ENCODE results near the gene CHN1.

The CHN1 gene

GRCh38 chr2:174974131-174974530, 31.1 kb downstream of the CHN1 start:
- Mint-ChIP-seq H3K4me1 (no peaks in the 10 kb centered on the region), H3K27me3 (peaks cover 10% of the 10 kb centered on the region), H3K4me3 (no peak overlapping the region), H3K9me3 (no peaks in the 10 kb centered on the region), H3K27ac (no peak overlapping the region), H3K36me3 (no peaks in the 10 kb centered on the region)
- DNase-seq (ENCODE audit: low spot score in 2 of 2) (no peak), ATAC-seq (ENCODE audit: low read depth) (no peak)

- no peaks in the 10 kb centered on the region for H3K9me3 Mint-ChIP-seq
Observed at GRCh38 chr2:174972924-174973323, 32.3 kb downstream of the CHN1 start.

GRCh38 chr2:174971868-174972781, 33.1 kb downstream of the CHN1 start:
- Mint-ChIP-seq H3K4me3 (no peak overlapping the region), H3K36me3 (no peaks in the 10 kb centered on the region), H3K9me3 (no peaks in the 10 kb centered on the region), H3K27ac (no peak overlapping the region), H3K27me3 (peaks cover 11% of the 10 kb centered on the region), H3K4me1 (no peaks in the 10 kb centered on the region)
- no peak for DNase-seq (ENCODE audit: low spot score in 2 of 2)
- no peak for ATAC-seq (ENCODE audit: low read depth)

More at GRCh38 chr2:174972924-174973323, 32.3 kb downstream of the CHN1 start:
- no peak overlapping the region for H3K4me3 Mint-ChIP-seq
- no peak overlapping the region for H3K27ac Mint-ChIP-seq
- H3K36me3 Mint-ChIP-seq: no peaks in the 10 kb centered on the region
- H3K4me1 Mint-ChIP-seq: no peaks in the 10 kb centered on the region
- ATAC-seq (ENCODE audit: low read depth) (no peak), DNase-seq (ENCODE audit: low spot score in 2 of 2) (no peak)
- H3K27me3 Mint-ChIP-seq: peaks cover 11% of the 10 kb centered on the region

- H3K27me3 Mint-ChIP-seq: peaks cover 9% of the 10 kb centered on the region
- H3K9me3 Mint-ChIP-seq: no peaks in the 10 kb centered on the region
- H3K4me1 Mint-ChIP-seq: no peaks in the 10 kb centered on the region
- no peak overlapping the region for H3K27ac Mint-ChIP-seq
- no peak for ATAC-seq (ENCODE audit: low read depth)
- H3K4me3 Mint-ChIP-seq: no peak overlapping the region
- DNase-seq (ENCODE audit: low spot score in 2 of 2): no peak
- no peaks in the 10 kb centered on the region for H3K36me3 Mint-ChIP-seq
Observed at GRCh38 chr2:174970092-174970491, 35.1 kb downstream of the CHN1 start.

GRCh38 chr2:174969091-174969734, 36.0 kb downstream of the CHN1 start:
- no peak overlapping the region for H3K27ac Mint-ChIP-seq
- no peak for DNase-seq (ENCODE audit: low spot score in 2 of 2)
- H3K4me1 Mint-ChIP-seq: no peaks in the 10 kb centered on the region
- H3K36me3 Mint-ChIP-seq: no peaks in the 10 kb centered on the region
- no peaks in the 10 kb centered on the region for H3K9me3 Mint-ChIP-seq
- peaks cover 9% of the 10 kb centered on the region for H3K27me3 Mint-ChIP-seq
- no peak overlapping the region for H3K4me3 Mint-ChIP-seq
- ATAC-seq (ENCODE audit: low read depth): no peak

- DNase-seq (ENCODE audit: low spot score in 2 of 2) (no peak), ATAC-seq (ENCODE audit: low read depth) (no peak)
- H3K27ac Mint-ChIP-seq: no peak overlapping the region
- H3K4me3 Mint-ChIP-seq: no peak overlapping the region
- H3K27me3 Mint-ChIP-seq: peaks cover 7% of the 10 kb centered on the region
- no peaks in the 10 kb centered on the region for H3K36me3 Mint-ChIP-seq
- H3K9me3 Mint-ChIP-seq: peaks cover 5% of the 10 kb centered on the region
- no peaks in the 10 kb centered on the region for H3K4me1 Mint-ChIP-seq
Observed at GRCh38 chr2:174967691-174968260, 37.4 kb downstream of the CHN1 start.

GRCh38 chr2:174967086-174967485, 38.1 kb downstream of the CHN1 start:
- no peak for ATAC-seq (ENCODE audit: low read depth)
- no peak overlapping the region for H3K27ac Mint-ChIP-seq
- no peak for DNase-seq (ENCODE audit: low spot score in 2 of 2)

GRCh38 chr2:174965992-174966744, 39.0 kb downstream of the CHN1 start:
- H3K4me3 Mint-ChIP-seq: no peak overlapping the region
- peaks cover 5% of the 10 kb centered on the region for H3K9me3 Mint-ChIP-seq
- H3K27me3 Mint-ChIP-seq: peaks cover 7% of the 10 kb centered on the region
- DNase-seq (ENCODE audit: low spot score in 2 of 2) (no peak), ATAC-seq (ENCODE audit: low read depth) (no peak)
- no peak overlapping the region for H3K27ac Mint-ChIP-seq
- H3K4me1 Mint-ChIP-seq: no peaks in the 10 kb centered on the region
- no peaks in the 10 kb centered on the region for H3K36me3 Mint-ChIP-seq

More at GRCh38 chr2:174967086-174967485, 38.1 kb downstream of the CHN1 start:
- Mint-ChIP-seq H3K9me3 (peaks cover 5% of the 10 kb centered on the region), H3K36me3 (no peaks in the 10 kb centered on the region), H3K27me3 (peaks cover 7% of the 10 kb centered on the region), H3K4me1 (no peaks in the 10 kb centered on the region), H3K4me3 (no peak overlapping the region)

- no peaks in the 10 kb centered on the region for H3K36me3 Mint-ChIP-seq
- DNase-seq (ENCODE audit: low spot score in 2 of 2) (no peak), ATAC-seq (ENCODE audit: low read depth) (no peak)
- no peak overlapping the region for H3K27ac Mint-ChIP-seq
- peaks cover 7% of the 10 kb centered on the region for H3K27me3 Mint-ChIP-seq
- no peak overlapping the region for H3K4me3 Mint-ChIP-seq
- no peaks in the 10 kb centered on the region for H3K4me1 Mint-ChIP-seq
- H3K9me3 Mint-ChIP-seq: peaks cover 5% of the 10 kb centered on the region
Observed at GRCh38 chr2:174965551-174965950, 39.6 kb downstream of the CHN1 start.

GRCh38 chr2:174964404-174964803, 40.8 kb downstream of the CHN1 start:
- peaks cover 5% of the 10 kb centered on the region for H3K9me3 Mint-ChIP-seq
- H3K27ac Mint-ChIP-seq: no peak overlapping the region
- peaks cover 7% of the 10 kb centered on the region for H3K27me3 Mint-ChIP-seq
- ATAC-seq (ENCODE audit: low read depth) (no peak), DNase-seq (ENCODE audit: low spot score in 2 of 2) (no peak)
- H3K4me1 Mint-ChIP-seq: no peaks in the 10 kb centered on the region
- no peaks in the 10 kb centered on the region for H3K36me3 Mint-ChIP-seq
- H3K4me3 Mint-ChIP-seq: no peak overlapping the region

GRCh38 chr2:174963437-174964400, 41.5 kb downstream of the CHN1 start:
- H3K27ac Mint-ChIP-seq: no peak overlapping the region

GRCh38 chr2:174959787-174960186, 45.4 kb downstream of the CHN1 start:
- peaks cover 5% of the 10 kb centered on the region for H3K9me3 Mint-ChIP-seq
- H3K27ac Mint-ChIP-seq: no peak overlapping the region
- ATAC-seq (ENCODE audit: low read depth): no peak
- no peaks in the 10 kb centered on the region for H3K36me3 Mint-ChIP-seq
- H3K4me3 Mint-ChIP-seq: no peak overlapping the region
- H3K4me1 Mint-ChIP-seq: no peaks in the 10 kb centered on the region
- peaks cover 5% of the 10 kb centered on the region for H3K27me3 Mint-ChIP-seq
- DNase-seq (ENCODE audit: low spot score in 2 of 2): no peak

More at GRCh38 chr2:174963437-174964400, 41.5 kb downstream of the CHN1 start:
- Mint-ChIP-seq H3K36me3 (no peaks in the 10 kb centered on the region), H3K4me3 (no peak overlapping the region), H3K27me3 (peaks cover 5% of the 10 kb centered on the region), H3K4me1 (no peaks in the 10 kb centered on the region), H3K9me3 (peaks cover 5% of the 10 kb centered on the region)
- DNase-seq (ENCODE audit: low spot score in 2 of 2) (no peak), ATAC-seq (ENCODE audit: low read depth) (no peak)

GRCh38 chr2:174957050-174957449, 48.1 kb downstream of the CHN1 start:
- Mint-ChIP-seq H3K4me1 (no peaks in the 10 kb centered on the region), H3K36me3 (no peaks in the 10 kb centered on the region), H3K27me3 (peaks cover 8% of the 10 kb centered on the region), H3K9me3 (no peaks in the 10 kb centered on the region), H3K4me3 (no peak overlapping the region), H3K27ac (no peak overlapping the region)
- ATAC-seq (ENCODE audit: low read depth) (no peak), DNase-seq (ENCODE audit: low spot score in 2 of 2) (no peak)
